ENCODE data around the gene ACSL3. TPM values are rescaled to one million over a fixed set of nuclear protein-coding genes. Genes with fewer than 3 reads are reported as not detected.

The ACSL3 gene
- total RNA-seq, 4 donors from 2014 or later: 34.7 to 56.8 (median 38.2) TPM

GRCh38 chr2:222939979-222940378 is 79.1 kb downstream of the ACSL3 start:
- ATAC-seq (no peak), DNase-seq (no peak)
- Histone ChIP-seq H3K9me3 (peaks cover 0 to 8% (median 0%) of the 10 kb centered on the region in 3 donors), H3K4me1 (no peaks in the 10 kb centered on the region), H3K4me3 (no peak overlapping the region), H3K27ac (no peak overlapping the region), H3K27me3 (no peaks in the 10 kb centered on the region), H3K36me3 (peaks cover 3 to 46% of the 10 kb centered on the region in 2 donors)
- in situ Hi-C loops (cut with MboI; ENCODE audit: low sequenced_read_pairs in 4 of 4): no loop called here
- intact Hi-C loops (cut with DNase I; ENCODE audit: low total_unique reads): loop anchor here (5.0 kb wide), 1 partner anchor 233 kb away; no protein-coding TSS in a partner anchor
- TF ChIP-seq POLR2A (IDR thresholded peaks at IDR 0.05) (no peak), CTCF (IDR thresholded peaks at IDR 0.05 in 4 of 5, conservative IDR thresholded peaks at IDR 0.05 in 1 of 5) (no peak)

- H3K27ac ChIP-seq: no peak overlapping the region
- intact Hi-C loops (cut with DNase I; ENCODE audit: low total_unique reads): no loop called here
- peaks cover 0 to 8% (median 0%) of the 10 kb centered on the region in 3 donors for H3K9me3 ChIP-seq
- H3K4me1 ChIP-seq: no peaks in the 10 kb centered on the region
- peaks cover 3 to 32% of the 10 kb centered on the region in 2 donors for H3K36me3 ChIP-seq
- TF ChIP-seq POLR2A (IDR thresholded peaks at IDR 0.05) (no peak), CTCF (IDR thresholded peaks at IDR 0.05 in 4 of 5, conservative IDR thresholded peaks at IDR 0.05 in 1 of 5) (no peak)
- H3K27me3 ChIP-seq: no peaks in the 10 kb centered on the region
- ATAC-seq: no peak
- no peak overlapping the region for H3K4me3 ChIP-seq
- in situ Hi-C loops (cut with MboI; ENCODE audit: low sequenced_read_pairs in 4 of 4): no loop called here
- DNase-seq: no peak
Measured at GRCh38 chr2:222941510-222942032, 80.7 kb downstream of the ACSL3 start.

GRCh38 chr2:222942561-222942960 is 81.7 kb downstream of the ACSL3 start:
- intact Hi-C loops (cut with DNase I; ENCODE audit: low total_unique reads) (no loop called here), in situ Hi-C loops (cut with MboI; ENCODE audit: low sequenced_read_pairs in 4 of 4) (no loop called here)
- Histone ChIP-seq H3K36me3 (peaks cover 3 to 29% of the 10 kb centered on the region in 2 donors), H3K9me3 (peaks cover 0 to 8% (median 0%) of the 10 kb centered on the region in 3 donors), H3K4me1 (no peaks in the 10 kb centered on the region), H3K27ac (no peak overlapping the region), H3K4me3 (no peak overlapping the region), H3K27me3 (no peaks in the 10 kb centered on the region)
- TF ChIP-seq CTCF (IDR thresholded peaks at IDR 0.05 in 4 of 5, conservative IDR thresholded peaks at IDR 0.05 in 1 of 5): no peak
- no peak for TF ChIP-seq POLR2A (IDR thresholded peaks at IDR 0.05)
- DNase-seq (no peak), ATAC-seq (no peak)

GRCh38 chr2:222942977-222943376 is 82.1 kb downstream of the ACSL3 start:
- TF ChIP-seq CTCF (IDR thresholded peaks at IDR 0.05 in 4 of 5, conservative IDR thresholded peaks at IDR 0.05 in 1 of 5) (no peak), POLR2A (IDR thresholded peaks at IDR 0.05) (no peak)
- intact Hi-C loops (cut with DNase I; ENCODE audit: low total_unique reads) (no loop called here), in situ Hi-C loops (cut with MboI; ENCODE audit: low sequenced_read_pairs in 4 of 4) (no loop called here)
- no peak for DNase-seq
- Histone ChIP-seq H3K27ac (no peak overlapping the region), H3K27me3 (no peaks in the 10 kb centered on the region), H3K4me3 (no peak overlapping the region), H3K4me1 (no peaks in the 10 kb centered on the region), H3K9me3 (peaks cover 0 to 7% (median 0%) of the 10 kb centered on the region in 3 donors), H3K36me3 (peaks cover 3 to 27% of the 10 kb centered on the region in 2 donors)
- ATAC-seq: no peak

- no peak for TF ChIP-seq CTCF (IDR thresholded peaks at IDR 0.05 in 4 of 5, conservative IDR thresholded peaks at IDR 0.05 in 1 of 5)
- no peak for TF ChIP-seq POLR2A (IDR thresholded peaks at IDR 0.05)
- DNase-seq (no peak), ATAC-seq (no peak)
- no peak overlapping the region for H3K4me3 ChIP-seq
- no peaks in the 10 kb centered on the region for H3K9me3 ChIP-seq
- intact Hi-C loops (cut with DNase I; ENCODE audit: low total_unique reads) (no loop called here), in situ Hi-C loops (cut with MboI; ENCODE audit: low sequenced_read_pairs in 4 of 4) (no loop called here)
- no peak overlapping the region for H3K27ac ChIP-seq
- H3K27me3 ChIP-seq: no peaks in the 10 kb centered on the region
- H3K4me1 ChIP-seq: no peaks in the 10 kb centered on the region
- H3K36me3 ChIP-seq: peaks cover 0 to 18% of the 10 kb centered on the region in 2 donors
Measured at GRCh38 chr2:222943820-222944219, 83.0 kb downstream of the ACSL3 start.
